Panc1 (cell line): ENCODE data around the gene PARS2.

ENCODE experiments used
- CTCF ChIP-seq: fragments of 450-650 bp; IDR thresholded peaks from 2 replicates; pipeline ENCODE4 v1.5.1; 2017; ENCODE audit warnings: mild to moderate bottlenecking
- POLR2AphosphoS5 ChIP-seq: IDR thresholded peaks from 2 replicates; pipeline ENCODE4 v1.6.1; 2012; ENCODE audit warnings: mild to moderate bottlenecking, low read depth, low read length, moderate library complexity
- REST ChIP-seq, 2 experiments: IDR thresholded peaks; 2 replicates each; pipeline ENCODE4 v1.6.1; 2011 to 2012; ENCODE audit warnings: low read depth in 2 of 2, control low read depth in 1 of 2, low read length in 1 of 2, mild to moderate bottlenecking in 1 of 2, moderate library complexity in 1 of 2; ENCODE audit not compliant: insufficient read depth in 1 of 2

- TF ChIP-seq CTCF = no peak
- TF ChIP-seq POLR2AphosphoS5 = no peak
- TF ChIP-seq REST (IDR thresholded peaks at IDR 0.05; ENCODE audit: insufficient read depth in 1 of 2, low read depth in 2 of 2, low read length in 1 of 2) = no peak
Observed at GRCh38 chr1:54809496-54810074, 45.3 kb upstream of the PARS2 start.
